Fibroblast of skin of left biceps (primary cell): ENCODE results near the gene CYP27B1.

ENCODE experiments used
- DNase-seq, 2 experiments: peaks; one replicate each; pipeline ENCODE4 v3.0.0-alpha.2; 2013; ENCODE audit warnings: low read depth in 2 of 2

Gene CYP27B1

GRCh38 chr12:57751788-57752667, 14.8 kb downstream of the CYP27B1 start, which contains the start of gene CDK4:
TSS of gene CDK4 (minus strand) at chr12:57752310. CDS start at chr12:57751717, 593 bp downstream.
- peak; percentile 99 for DNase-seq

GRCh38 chr12:57751432-57751787, 15.5 kb downstream of the CYP27B1 start:
- no peak for DNase-seq

GRCh38 chr12:57750561-57751431, 16.1 kb downstream of the CYP27B1 start:
- no peak for DNase-seq

GRCh38 chr12:57749061-57749460, 17.8 kb downstream of the CYP27B1 start:
- DNase-seq = no peak

GRCh38 chr12:57746025-57746424, 20.9 kb downstream of the CYP27B1 start:
- DNase-seq = no peak

GRCh38 chr12:57745485-57745881, 21.4 kb downstream of the CYP27B1 start:
- DNase-seq = no peak

- peak; percentile 96 to 97 for DNase-seq
Observed at GRCh38 chr12:57744777-57745484, 21.9 kb downstream of the CYP27B1 start, which contains the start of gene TSPAN31. TSS of gene TSPAN31 (plus strand) at chr12:57745039. CDS start at chr12:57745155, 116 bp downstream.

- DNase-seq = no peak
Observed at GRCh38 chr12:57744194-57744776, 22.6 kb downstream of the CYP27B1 start.

- no peak for DNase-seq
Observed at GRCh38 chr12:57743769-57744168, 23.1 kb downstream of the CYP27B1 start.

- no peak for DNase-seq
Observed at GRCh38 chr12:57741844-57742738, 24.8 kb downstream of the CYP27B1 start.

GRCh38 chr12:57741413-57741789, 25.5 kb downstream of the CYP27B1 start:
- DNase-seq = no peak

GRCh38 chr12:57740656-57741412, 26.0 kb downstream of the CYP27B1 start:
- DNase-seq = no peak

- no peak for DNase-seq
Observed at GRCh38 chr12:57739914-57740538, 26.9 kb downstream of the CYP27B1 start.

GRCh38 chr12:57739387-57739786, 27.5 kb downstream of the CYP27B1 start:
- DNase-seq = no peak

GRCh38 chr12:57738661-57739237, 28.1 kb downstream of the CYP27B1 start, which contains the start of gene AGAP2:
TSS of gene AGAP2 (minus strand) at chr12:57738742. CDS start at chr12:57738246, 496 bp downstream.
- no peak for DNase-seq

GRCh38 chr12:57737467-57738460, 29.1 kb downstream of the CYP27B1 start:
- no peak for DNase-seq

- DNase-seq = no peak
Observed at GRCh38 chr12:57736741-57737466, 30.0 kb downstream of the CYP27B1 start.
